Upper lobe of right lung (tissue), 1 donor: Measurements from ENCODE around the gene LZTS2. TPM values are rescaled to one million over a fixed set of nuclear protein-coding genes. Genes with fewer than 3 reads are reported as not detected.
"Not testable (repeated sequence)": the region's sequence is repeated elsewhere in the genome, so short reads cannot be mapped to it uniquely, and the experiment has no call there.

Experiments
- ATAC-seq: fragments of 200-7000 bp; cut with Tn5 transposase; one replicate; pipeline ENCODE4 v1.9.1; 2020; ENCODE audit warnings: mild to moderate bottlenecking, moderate library complexity
- DNase-seq: peaks from one replicate; pipeline ENCODE4 v3.0.0-alpha.2; 2020
- H3K27ac ChIP-seq: fragments of 200-600 bp; one replicate; pipeline ENCODE4 v1.8.0; 2022
- H3K27me3 ChIP-seq: fragments of 200-600 bp; one replicate; pipeline ENCODE4 v1.8.0; 2022; ENCODE audit warnings: mild to moderate bottlenecking
- H3K36me3 ChIP-seq: fragments of 200-600 bp; one replicate; pipeline ENCODE4 v1.8.0; 2022
- H3K4me1 ChIP-seq: fragments of 200-600 bp; one replicate; pipeline ENCODE4 v1.8.0; 2022
- H3K4me3 ChIP-seq: fragments of 200-600 bp; one replicate; pipeline ENCODE4 v1.8.0; 2022; ENCODE audit warnings: mild to moderate bottlenecking
- H3K9me3 ChIP-seq: fragments of 200-600 bp; one replicate; pipeline ENCODE4 v1.8.0; 2022
- intact Hi-C: fragments of 100-400 bp; cut with DNase I; formaldehyde crosslinking; loops from one replicate; pipeline ENCODE4 v1.11.0; 2022
- total RNA-seq: library from RNA; stranded (reverse); fragmentation: NEBNext Ultra II Directional; extraction: Animal tissue kit (Norgen Biotek cat#: 25700); gene quantifications from one replicate; pipeline ENCODE4 v1.2.1, GENCODE V29; 2021
- TF ChIP-seq, protein P1 (sequence below): fragments of 200-600 bp; IDR thresholded peaks from one replicate; pipeline ENCODE4 v1.8.0; 2022; ENCODE audit warnings: antibody characterized with exemption
- donor health status: DM: no; HTN: yes; CAD: no; lungs with severe emphysema.

The LZTS2 gene
- total RNA-seq, 1 donor from 2014 or later: 50.0 TPM

DNA sequence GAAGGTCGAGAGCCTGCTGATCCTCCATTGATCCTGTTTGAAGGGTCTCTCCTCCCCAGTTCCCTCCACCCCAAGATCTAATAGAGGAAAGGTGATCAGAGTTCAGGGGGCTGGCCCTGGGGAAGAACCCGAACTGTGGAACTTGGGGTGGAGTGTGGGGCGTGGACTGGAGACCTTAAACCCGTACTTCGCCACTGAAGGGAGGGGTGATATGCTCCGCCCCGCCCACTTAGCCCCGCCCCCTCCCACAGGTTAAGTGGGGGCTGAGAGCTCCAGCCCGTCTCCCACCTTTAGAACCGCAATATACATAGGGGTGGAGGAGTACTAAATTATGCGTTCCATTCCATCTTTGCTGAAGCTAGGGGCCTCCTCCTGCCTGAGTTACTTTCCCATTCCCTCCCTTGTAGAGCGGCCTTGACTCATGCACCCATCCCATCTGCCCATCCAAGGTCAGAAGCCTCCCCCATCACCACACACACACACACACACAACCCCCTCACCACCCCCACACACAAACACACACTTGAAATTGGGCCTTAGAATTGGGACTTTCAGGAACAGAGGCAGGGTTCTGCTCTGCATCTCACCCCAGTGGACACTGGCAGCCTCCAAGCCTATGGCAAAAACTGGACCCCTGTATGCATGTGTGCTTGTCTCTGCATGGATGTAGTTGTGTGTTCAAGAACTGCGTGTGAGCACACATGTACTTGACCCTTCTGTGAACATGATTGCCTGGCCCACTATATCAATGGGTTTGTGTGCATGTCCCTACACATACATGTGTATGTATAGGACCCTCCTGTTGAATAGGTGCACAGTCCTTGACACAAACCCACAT is 29.3 kb upstream of the LZTS2 start:
- DNase-seq: no peak
- H3K4me3 ChIP-seq: peak overlapping the region; percentile 66
- no peaks in the 10 kb centered on the region for H3K27me3 ChIP-seq
- ATAC-seq: peak; percentile 60
- intact Hi-C loops: no loop called here
- peaks cover 10% of the 10 kb centered on the region for H3K36me3 ChIP-seq
- no peak overlapping the region for H3K27ac ChIP-seq
- no peaks in the 10 kb centered on the region for H3K9me3 ChIP-seq
- TF ChIP-seq, protein P1, sequence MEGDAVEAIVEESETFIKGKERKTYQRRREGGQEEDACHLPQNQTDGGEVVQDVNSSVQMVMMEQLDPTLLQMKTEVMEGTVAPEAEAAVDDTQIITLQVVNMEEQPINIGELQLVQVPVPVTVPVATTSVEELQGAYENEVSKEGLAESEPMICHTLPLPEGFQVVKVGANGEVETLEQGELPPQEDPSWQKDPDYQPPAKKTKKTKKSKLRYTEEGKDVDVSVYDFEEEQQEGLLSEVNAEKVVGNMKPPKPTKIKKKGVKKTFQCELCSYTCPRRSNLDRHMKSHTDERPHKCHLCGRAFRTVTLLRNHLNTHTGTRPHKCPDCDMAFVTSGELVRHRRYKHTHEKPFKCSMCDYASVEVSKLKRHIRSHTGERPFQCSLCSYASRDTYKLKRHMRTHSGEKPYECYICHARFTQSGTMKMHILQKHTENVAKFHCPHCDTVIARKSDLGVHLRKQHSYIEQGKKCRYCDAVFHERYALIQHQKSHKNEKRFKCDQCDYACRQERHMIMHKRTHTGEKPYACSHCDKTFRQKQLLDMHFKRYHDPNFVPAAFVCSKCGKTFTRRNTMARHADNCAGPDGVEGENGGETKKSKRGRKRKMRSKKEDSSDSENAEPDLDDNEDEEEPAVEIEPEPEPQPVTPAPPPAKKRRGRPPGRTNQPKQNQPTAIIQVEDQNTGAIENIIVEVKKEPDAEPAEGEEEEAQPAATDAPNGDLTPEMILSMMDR: no peak
- H3K4me1 ChIP-seq: peaks cover 13% of the 10 kb centered on the region

GRCh38 chr10:100970914-100971811 is 28.4 kb upstream of the LZTS2 start:
- Histone ChIP-seq H3K27me3 (no peaks in the 10 kb centered on the region), H3K4me1 (peaks cover 13% of the 10 kb centered on the region), H3K9me3 (no peaks in the 10 kb centered on the region), H3K4me3 (no peak overlapping the region), H3K36me3 (peaks cover 5% of the 10 kb centered on the region), H3K27ac (no peak overlapping the region)
- DNase-seq (no peak), ATAC-seq (peak; percentile 44)
- TF ChIP-seq, protein P1: no peak
- intact Hi-C loops: no loop called here

DNA sequence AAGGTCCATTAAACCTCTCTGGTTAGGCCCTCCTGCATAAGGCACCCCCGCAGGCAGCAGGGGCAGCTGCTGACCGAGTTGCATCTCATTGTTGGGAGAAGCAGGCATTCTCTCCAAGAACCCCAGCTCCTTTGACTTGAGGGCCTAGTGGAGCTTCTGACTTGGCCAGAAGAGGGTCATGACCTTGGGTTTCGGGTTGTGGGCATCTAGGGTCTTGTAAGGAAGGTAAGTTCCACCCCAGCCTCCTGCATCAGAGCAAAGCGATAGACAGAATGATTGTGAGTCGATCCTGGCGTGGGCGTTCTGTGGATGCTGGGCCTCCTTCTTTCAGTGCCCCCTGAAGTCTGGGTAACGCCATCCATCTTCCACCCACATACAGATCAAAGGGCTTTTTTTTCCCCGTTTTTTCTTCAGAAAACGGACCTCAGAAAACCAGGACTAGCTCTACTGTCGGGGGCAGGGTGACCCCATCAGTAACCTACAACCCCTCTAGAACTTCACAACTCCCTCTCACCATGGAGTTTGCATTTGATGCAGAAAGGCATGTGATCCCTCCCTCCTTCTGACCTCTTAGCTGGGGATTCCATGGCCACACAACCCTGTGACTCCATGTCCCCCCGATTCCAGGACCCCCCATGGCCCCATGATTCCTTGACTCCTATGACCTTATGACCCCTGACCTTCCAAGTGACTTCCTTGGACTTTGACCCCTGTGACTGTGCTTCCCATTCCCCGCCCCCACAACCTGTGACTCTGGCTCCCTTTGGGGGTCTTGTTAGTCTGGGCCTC is 27.3 kb upstream of the LZTS2 start:
- intact Hi-C loops: no loop called here
- H3K27ac ChIP-seq: no peak overlapping the region
- TF ChIP-seq, protein P1: no peak

GRCh38 chr10:100972904-100973535 is 26.6 kb upstream of the LZTS2 start:
- Histone ChIP-seq H3K27me3 (no peaks in the 10 kb centered on the region), H3K4me1 (peaks cover 13% of the 10 kb centered on the region), H3K4me3 (no peak overlapping the region), H3K36me3 (no peaks in the 10 kb centered on the region), H3K9me3 (no peaks in the 10 kb centered on the region), H3K27ac (no peak overlapping the region)
- TF ChIP-seq, protein P1: no peak
- ATAC-seq: no peak
- intact Hi-C loops: no loop called here
- no peak for DNase-seq

More for the DNA sequence above, 27.3 kb upstream of the LZTS2 start:
- Histone ChIP-seq H3K27me3 (no peaks in the 10 kb centered on the region), H3K36me3 (no peaks in the 10 kb centered on the region), H3K4me1 (peaks cover 13% of the 10 kb centered on the region), H3K9me3 (no peaks in the 10 kb centered on the region), H3K4me3 (no peak overlapping the region)
- ATAC-seq (no peak), DNase-seq (no peak)

DNA sequence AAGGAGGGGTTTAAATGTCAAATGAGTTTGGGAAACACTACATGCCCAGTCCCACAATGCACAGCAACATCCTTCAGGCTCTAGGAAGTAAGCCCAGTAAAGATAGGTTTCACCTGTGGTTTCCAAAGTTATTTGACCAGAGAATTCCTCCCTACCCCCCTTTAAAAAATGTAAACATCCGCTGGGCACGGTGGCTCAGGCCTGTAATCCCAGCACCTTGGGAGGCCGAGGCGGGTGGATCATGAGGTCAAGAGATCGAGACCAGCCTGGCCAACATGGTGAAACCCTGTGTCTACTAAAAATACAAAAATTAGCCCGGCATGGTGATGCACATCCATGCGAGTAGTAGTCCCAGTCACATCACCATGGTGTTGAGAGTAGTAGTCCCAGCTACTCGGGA is 24.2 kb upstream of the LZTS2 start:
- H3K27ac ChIP-seq, H3K4me1 ChIP-seq, H3K27me3 ChIP-seq, ATAC-seq, H3K9me3 ChIP-seq, DNase-seq, H3K36me3 ChIP-seq, H3K4me3 ChIP-seq, intact Hi-C loops: not testable (repeated sequence)
